NB4 (cell line): Measurements from ENCODE around the gene JOSD1.

ENCODE experiments used
- CTCF ChIP-seq: IDR thresholded peaks from one replicate; pipeline ENCODE4 v1.5.1; 2012; ENCODE audit warnings: low read depth, low read length
- MAX ChIP-seq: IDR thresholded peaks from 2 replicates; pipeline ENCODE4 v1.6.1; 2011; ENCODE audit warnings: low read depth, low read length
- POLR2A ChIP-seq: IDR thresholded peaks from 2 replicates; pipeline ENCODE4 v1.6.1; 2011; ENCODE audit warnings: mild to moderate bottlenecking; ENCODE audit not compliant: insufficient read length; ENCODE audit errors: extremely low read depth

GRCh38 chr22:38710351-38710750 lies 9.6 kb upstream of the JOSD1 start:
- TF ChIP-seq CTCF (no peak), POLR2A (no peak), MAX (no peak)
